HEK293 (cell line): Measurements from ENCODE around the gene GATM.

Experiments
- CTCF ChIA-PET: fragments of 350-600 bp; formaldehyde crosslinking; extraction: SDS; loops from one replicate; lab custom pipeline; 2021; ENCODE audit warnings: antibody characterized with exemption; lab: Yijun Ruan, JAX
- POLR2A ChIA-PET: fragments of 300-600 bp; formaldehyde crosslinking; extraction: SDS; loops from one replicate; lab custom pipeline; 2020; ENCODE audit warnings: antibody characterized with exemption, inconsistent platforms; lab: Yijun Ruan, JAX
- H3K27ac ChIP-seq: fragments of 200-500 bp; sonication (Bioruptor generic); 2 replicates; pipeline ENCODE4 v1.5.1; 2014; ENCODE audit warnings: low read depth, low read length, control low read depth, inconsistent platforms; ENCODE audit errors: extremely low read depth
- H3K36me3 ChIP-seq, 2 experiments: fragments of 200-500 bp in 1 of 2; sonication (Bioruptor generic) in 1 of 2; 1 replicate in 1 of 2; 2 replicates in 1 of 2; pipeline ENCODE4 v1.5.1; 2014 to 2017; ENCODE audit warnings: inconsistent platforms in 2 of 2, low read length in 2 of 2; ENCODE audit not compliant: control insufficient read depth in 2 of 2, insufficient read depth in 1 of 2
- H3K4me1 ChIP-seq: fragments of 200-500 bp; sonication (Bioruptor generic); 2 replicates; pipeline ENCODE4 v1.5.1; 2014; ENCODE audit warnings: mild to moderate bottlenecking, low read length, inconsistent platforms; ENCODE audit not compliant: control insufficient read depth, insufficient read depth
- H3K4me3 ChIP-seq: 2 replicates; pipeline ENCODE4 v1.5.1; 2011; ENCODE audit warnings: low read depth, mild to moderate bottlenecking, control low read depth, low read length, moderate library complexity
- H3K9me3 ChIP-seq: fragments of 200-500 bp; sonication (Bioruptor generic); 2 replicates; pipeline ENCODE4 v1.5.1; 2014; ENCODE audit warnings: low read depth, low read length, inconsistent platforms; ENCODE audit not compliant: control insufficient read depth, insufficient read depth
- ATF2 ChIP-seq: fragments of 450-650 bp; formaldehyde crosslinking; IDR thresholded peaks from 2 replicates; pipeline ENCODE4 v1.5.1; 2016; ENCODE audit warnings: missing biosample characterization, missing genetic modification characterization, low read depth
- KLF1 ChIP-seq: fragments of 450-650 bp; formaldehyde crosslinking; IDR thresholded peaks from 2 replicates; pipeline ENCODE4 v1.5.1; 2016; ENCODE audit warnings: missing biosample characterization, missing genetic modification characterization
- KLF17 ChIP-seq: fragments of 450-650 bp; formaldehyde crosslinking; IDR thresholded peaks from 2 replicates; pipeline ENCODE4 v1.5.1; 2016; ENCODE audit warnings: missing biosample characterization, missing genetic modification characterization
- KLF8 ChIP-seq: fragments of 450-650 bp; formaldehyde crosslinking; IDR thresholded peaks from 2 replicates; pipeline ENCODE4 v1.5.1; 2016; ENCODE audit warnings: missing biosample characterization, missing genetic modification characterization
- SALL2 ChIP-seq: fragments of 450-650 bp; formaldehyde crosslinking; IDR thresholded peaks from 2 replicates; pipeline ENCODE4 v1.5.0; 2017; ENCODE audit warnings: missing biosample characterization, mild to moderate bottlenecking, missing genetic modification characterization, borderline replicate concordance
- ZBTB48 ChIP-seq: fragments of 450-650 bp; formaldehyde crosslinking; IDR thresholded peaks from 2 replicates; pipeline ENCODE4 v1.5.1; 2016; ENCODE audit warnings: missing biosample characterization, missing genetic modification characterization
- ZNF133 ChIP-seq: fragments of 450-650 bp; formaldehyde crosslinking; IDR thresholded peaks from 2 replicates; pipeline ENCODE4 v1.5.1; 2016; ENCODE audit warnings: missing biosample characterization, missing genetic modification characterization
- ZNF174 ChIP-seq: fragments of 450-650 bp; formaldehyde crosslinking; IDR thresholded peaks from 2 replicates; pipeline ENCODE4 v1.5.0; 2017; ENCODE audit warnings: missing biosample characterization, mild to moderate bottlenecking, missing genetic modification characterization
- ZNF2 ChIP-seq: fragments of 450-650 bp; formaldehyde crosslinking; IDR thresholded peaks from 2 replicates; pipeline ENCODE4 v1.5.1; 2016; ENCODE audit warnings: missing biosample characterization, missing genetic modification characterization
- ZNF354C ChIP-seq: fragments of 450-650 bp; formaldehyde crosslinking; IDR thresholded peaks from 2 replicates; pipeline ENCODE4 v1.5.1; 2016; ENCODE audit warnings: missing biosample characterization, missing genetic modification characterization, low read depth, borderline replicate concordance
- ZNF473 ChIP-seq: fragments of 450-650 bp; formaldehyde crosslinking; IDR thresholded peaks from 2 replicates; pipeline ENCODE4 v1.5.1; 2017; ENCODE audit warnings: missing biosample characterization, missing genetic modification characterization
- ZNF48 ChIP-seq: fragments of 450-650 bp; formaldehyde crosslinking; IDR thresholded peaks from 2 replicates; pipeline ENCODE4 v1.5.1; 2016; ENCODE audit warnings: missing biosample characterization, missing genetic modification characterization
- ZNF510 ChIP-seq: fragments of 450-650 bp; formaldehyde crosslinking; IDR thresholded peaks from 2 replicates; pipeline ENCODE4 v1.5.1; 2018; ENCODE audit warnings: mild to moderate bottlenecking, missing genetic modification characterization, missing biosample characterization; ENCODE audit not compliant: insufficient replicate concordance
- ZNF513 ChIP-seq: fragments of 450-650 bp; IDR thresholded peaks from 2 replicates; pipeline ENCODE4 v1.5.1; 2018; ENCODE audit warnings: missing biosample characterization, missing genetic modification characterization
- ZNF514 ChIP-seq: fragments of 450-650 bp; formaldehyde crosslinking; IDR thresholded peaks from 2 replicates; pipeline ENCODE4 v1.5.1; 2016; ENCODE audit warnings: missing biosample characterization, missing genetic modification characterization
- ZNF521 ChIP-seq: fragments of 450-650 bp; formaldehyde crosslinking; IDR thresholded peaks from 2 replicates; pipeline ENCODE4 v1.5.1; 2017; ENCODE audit warnings: missing biosample characterization, mild to moderate bottlenecking, missing genetic modification characterization
- ZNF549 ChIP-seq: fragments of 450-650 bp; IDR thresholded peaks from 2 replicates; pipeline ENCODE4 v1.5.1; 2018; ENCODE audit warnings: missing biosample characterization, missing genetic modification characterization, mild to moderate bottlenecking, inconsistent platforms, moderate library complexity
- ZNF692 ChIP-seq: fragments of 450-650 bp; formaldehyde crosslinking; IDR thresholded peaks from 2 replicates; pipeline ENCODE4 v1.5.1; 2016; ENCODE audit warnings: missing biosample characterization, missing genetic modification characterization
- ZNF792 ChIP-seq: fragments of 450-650 bp; formaldehyde crosslinking; IDR thresholded peaks from 2 replicates; pipeline ENCODE4 v1.5.1; 2016; ENCODE audit warnings: missing biosample characterization, missing genetic modification characterization
- TF ChIP-seq, protein P1 (sequence below): fragments of 450-650 bp; formaldehyde crosslinking; IDR thresholded peaks from 2 replicates; pipeline ENCODE4 v1.5.1; 2016; ENCODE audit warnings: missing biosample characterization, missing genetic modification characterization

The GATM gene

GRCh38 chr15:45332694-45333093, 45.6 kb downstream of the GATM start:
- ChIA-PET CTCF (no interaction called here), POLR2A (no interaction called here)
- Histone ChIP-seq H3K36me3 (no peaks in the 10 kb centered on the region), H3K4me3 (no peak overlapping the region), H3K27ac (no peak overlapping the region), H3K9me3 (no peaks in the 10 kb centered on the region), H3K4me1 (no peaks in the 10 kb centered on the region)
- TF ChIP-seq ZNF354C (tag by site-specific recombination) (no peak), ZNF2 (tag by site-specific recombination) (no peak), ZNF473 (tag by site-specific recombination) (no peak), ZNF792 (tag by site-specific recombination) (no peak), KLF8 (tag by site-specific recombination) (no peak), ZNF549 (tag by site-specific recombination) (no peak), ATF2 (tag by site-specific recombination) (no peak), ZNF521 (tag by site-specific recombination) (no peak), KLF17 (no peak), ZNF692 (no peak), SALL2 (tag by site-specific recombination) (no peak), ZNF174 (tag by site-specific recombination) (no peak), KLF1 (tag by site-specific recombination) (no peak), ZNF514 (tag by site-specific recombination) (no peak), ZBTB48 (tag by site-specific recombination) (no peak), ZNF133 (no peak)
- TF ChIP-seq, protein P1, sequence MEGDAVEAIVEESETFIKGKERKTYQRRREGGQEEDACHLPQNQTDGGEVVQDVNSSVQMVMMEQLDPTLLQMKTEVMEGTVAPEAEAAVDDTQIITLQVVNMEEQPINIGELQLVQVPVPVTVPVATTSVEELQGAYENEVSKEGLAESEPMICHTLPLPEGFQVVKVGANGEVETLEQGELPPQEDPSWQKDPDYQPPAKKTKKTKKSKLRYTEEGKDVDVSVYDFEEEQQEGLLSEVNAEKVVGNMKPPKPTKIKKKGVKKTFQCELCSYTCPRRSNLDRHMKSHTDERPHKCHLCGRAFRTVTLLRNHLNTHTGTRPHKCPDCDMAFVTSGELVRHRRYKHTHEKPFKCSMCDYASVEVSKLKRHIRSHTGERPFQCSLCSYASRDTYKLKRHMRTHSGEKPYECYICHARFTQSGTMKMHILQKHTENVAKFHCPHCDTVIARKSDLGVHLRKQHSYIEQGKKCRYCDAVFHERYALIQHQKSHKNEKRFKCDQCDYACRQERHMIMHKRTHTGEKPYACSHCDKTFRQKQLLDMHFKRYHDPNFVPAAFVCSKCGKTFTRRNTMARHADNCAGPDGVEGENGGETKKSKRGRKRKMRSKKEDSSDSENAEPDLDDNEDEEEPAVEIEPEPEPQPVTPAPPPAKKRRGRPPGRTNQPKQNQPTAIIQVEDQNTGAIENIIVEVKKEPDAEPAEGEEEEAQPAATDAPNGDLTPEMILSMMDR, result no peak

GRCh38 chr15:45331972-45332371, 46.4 kb downstream of the GATM start:
- CTCF ChIA-PET, result no interaction called here
- Histone ChIP-seq H3K4me1 (no peaks in the 10 kb centered on the region), H3K9me3 (no peaks in the 10 kb centered on the region)
- TF ChIP-seq ZNF510 (tag by site-specific recombination) (no peak), KLF8 (tag by site-specific recombination) (no peak), ZNF513 (tag by site-specific recombination) (no peak), ZNF48 (tag by site-specific recombination) (no peak)
- TF ChIP-seq, all 188 proteins: peak for 0
- H3K4me3 ChIP-seq, result no peak overlapping the region
- no peak overlapping the region for H3K27ac ChIP-seq
- POLR2A ChIA-PET, result no interaction called here
- H3K36me3 ChIP-seq, result no peaks in the 10 kb centered on the region
